Hepatocyte (in vitro differentiated cells): ENCODE data around the gene EML4. TPM values are rescaled to one million over a fixed set of nuclear protein-coding genes. Genes with fewer than 3 reads are reported as not detected.

Experiments
- DNase-seq: peaks from one replicate; pipeline ENCODE4 v3.0.0-alpha.2; 2016; ENCODE audit warnings: low spot score
- H2AFZ ChIP-seq: fragments of 200-600 bp; sonication (generic); 2 replicates; pipeline ENCODE4 v1.6.0; 2016; ENCODE audit warnings: antibody characterized with exemption, mild to moderate bottlenecking
- H3K27ac ChIP-seq: fragments of 200-600 bp; sonication (generic); 2 replicates; pipeline ENCODE4 v1.5.1; 2016; ENCODE audit warnings: mild to moderate bottlenecking
- H3K27me3 ChIP-seq: fragments of 200-600 bp; sonication (generic); 2 replicates; pipeline ENCODE4 v1.6.1; 2016
- H3K36me3 ChIP-seq: fragments of 200-600 bp; sonication (generic); replicated peaks from 2 replicates; pipeline ENCODE4 v1.5.1; 2016; ENCODE audit warnings: low read depth; ENCODE audit not compliant: insufficient read depth
- H3K4me1 ChIP-seq: fragments of 200-600 bp; sonication (generic); 2 replicates; pipeline ENCODE4 v1.5.1; 2016; ENCODE audit warnings: mild to moderate bottlenecking, moderate library complexity; ENCODE audit not compliant: insufficient read depth
- H3K4me2 ChIP-seq: fragments of 200-600 bp; sonication (generic); 2 replicates; pipeline ENCODE4 v1.6.0; 2016
- H3K4me3 ChIP-seq: fragments of 200-600 bp; sonication (generic); 2 replicates; pipeline ENCODE4 v1.5.1; 2016; ENCODE audit warnings: mild to moderate bottlenecking
- H3K79me2 ChIP-seq: fragments of 200-600 bp; sonication (generic); 2 replicates; pipeline ENCODE4 v1.6.0; 2017; ENCODE audit warnings: mild to moderate bottlenecking
- H3K9me2 ChIP-seq: fragments of 200-600 bp; sonication (generic); replicated peaks from 2 replicates; pipeline ENCODE4 v1.6.0; 2017; ENCODE audit warnings: mild to moderate bottlenecking; ENCODE audit not compliant: insufficient read depth
- H3K9me3 ChIP-seq: fragments of 200-600 bp; sonication (generic); 2 replicates; pipeline ENCODE4 v1.5.1; 2016; ENCODE audit warnings: low read depth, mild to moderate bottlenecking
- H4K20me1 ChIP-seq: fragments of 200-600 bp; sonication (generic); 2 replicates; pipeline ENCODE4 v1.6.0; 2016; ENCODE audit warnings: mild to moderate bottlenecking; ENCODE audit not compliant: insufficient read depth, poor library complexity, severe bottlenecking
- EZH2 ChIP-seq: fragments of 200-600 bp; sonication (generic); IDR thresholded peaks from 2 replicates; pipeline ENCODE4 v1.6.1; 2016; ENCODE audit warnings: antibody characterized with exemption, mild to moderate bottlenecking, borderline replicate concordance
- EZH2phosphoT487 ChIP-seq: fragments of 200-600 bp; sonication (generic); IDR thresholded peaks from one replicate; pipeline ENCODE4 v1.6.1; 2018; ENCODE audit warnings: antibody characterized with exemption, mild to moderate bottlenecking, low read depth, moderate library complexity; ENCODE audit not compliant: unreplicated experiment, severe bottlenecking
- WGBS: methylation state at CpG from one replicate; pipeline ENCODE4 v1.1.6; 2016; ENCODE audit warnings: low lambda C conversion rate; ENCODE audit errors: missing lambda C conversion rate; 5-methylcytosine and 5-hydroxymethylcytosine counted together
- polyA plus RNA-seq: library from polyadenylated mRNA; unstranded; fragments of >200 nt; fragmentation: Nextera tagmentation; extraction: Ambion mirVana; gene quantifications from 2 replicates; pipeline ENCODE4 v1.2.1, GENCODE V29; 2016
- total RNA-seq: library from RNA; depleted of rRNA; stranded (reverse); fragments of >200 nt; gene quantifications from 2 replicates; pipeline ENCODE4 v1.2.3, GENCODE V29; 2014
- TF ChIP-seq, protein P1 (sequence below): fragments of 200-600 bp; sonication (generic); IDR thresholded peaks from 2 replicates; pipeline ENCODE4 v1.5.1; 2016; ENCODE audit warnings: antibody characterized with exemption, mild to moderate bottlenecking; ENCODE audit not compliant: poor library complexity

The EML4 gene
- total and polyA plus RNA-seq, 2 experiments from 2014 or later, result 49.9 to 86.8 TPM

DNA sequence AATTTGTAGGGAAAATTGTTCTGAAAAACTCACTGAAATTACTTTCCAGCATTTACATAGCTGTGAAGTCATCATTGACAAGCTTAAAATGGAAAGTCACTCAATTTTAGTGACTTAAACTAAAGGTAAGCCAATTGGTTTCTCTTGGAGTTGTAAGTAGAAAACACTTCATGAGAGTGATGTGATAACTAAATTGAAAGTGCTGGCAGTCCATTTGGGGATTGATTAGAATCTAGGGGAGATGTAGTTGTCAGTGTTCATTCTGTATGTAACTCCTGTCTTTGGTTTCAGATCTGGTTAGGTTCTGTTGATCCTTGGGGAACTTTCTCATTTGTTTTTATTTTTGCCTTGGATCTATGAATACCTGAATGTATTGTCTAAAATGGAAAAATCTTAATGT, 138.0 kb downstream of the EML4 start:
- Histone ChIP-seq H3K4me3 (no peak overlapping the region), H2AFZ (no peak overlapping the region), H3K27me3 (no peaks in the 10 kb centered on the region), H3K4me1 (no peaks in the 10 kb centered on the region), H3K9me2 (no peaks in the 10 kb centered on the region), H3K36me3 (no peaks in the 10 kb centered on the region), H3K79me2 (no peaks in the 10 kb centered on the region), H3K9me3 (no peaks in the 10 kb centered on the region), H3K4me2 (no peak overlapping the region), H3K27ac (no peak overlapping the region), H4K20me1 (no peaks in the 10 kb centered on the region)
- DNase-seq, result no peak
- no peak for TF ChIP-seq EZH2
- TF ChIP-seq, protein P1, sequence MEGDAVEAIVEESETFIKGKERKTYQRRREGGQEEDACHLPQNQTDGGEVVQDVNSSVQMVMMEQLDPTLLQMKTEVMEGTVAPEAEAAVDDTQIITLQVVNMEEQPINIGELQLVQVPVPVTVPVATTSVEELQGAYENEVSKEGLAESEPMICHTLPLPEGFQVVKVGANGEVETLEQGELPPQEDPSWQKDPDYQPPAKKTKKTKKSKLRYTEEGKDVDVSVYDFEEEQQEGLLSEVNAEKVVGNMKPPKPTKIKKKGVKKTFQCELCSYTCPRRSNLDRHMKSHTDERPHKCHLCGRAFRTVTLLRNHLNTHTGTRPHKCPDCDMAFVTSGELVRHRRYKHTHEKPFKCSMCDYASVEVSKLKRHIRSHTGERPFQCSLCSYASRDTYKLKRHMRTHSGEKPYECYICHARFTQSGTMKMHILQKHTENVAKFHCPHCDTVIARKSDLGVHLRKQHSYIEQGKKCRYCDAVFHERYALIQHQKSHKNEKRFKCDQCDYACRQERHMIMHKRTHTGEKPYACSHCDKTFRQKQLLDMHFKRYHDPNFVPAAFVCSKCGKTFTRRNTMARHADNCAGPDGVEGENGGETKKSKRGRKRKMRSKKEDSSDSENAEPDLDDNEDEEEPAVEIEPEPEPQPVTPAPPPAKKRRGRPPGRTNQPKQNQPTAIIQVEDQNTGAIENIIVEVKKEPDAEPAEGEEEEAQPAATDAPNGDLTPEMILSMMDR, result no peak
- no peak for TF ChIP-seq EZH2phosphoT487

DNA sequence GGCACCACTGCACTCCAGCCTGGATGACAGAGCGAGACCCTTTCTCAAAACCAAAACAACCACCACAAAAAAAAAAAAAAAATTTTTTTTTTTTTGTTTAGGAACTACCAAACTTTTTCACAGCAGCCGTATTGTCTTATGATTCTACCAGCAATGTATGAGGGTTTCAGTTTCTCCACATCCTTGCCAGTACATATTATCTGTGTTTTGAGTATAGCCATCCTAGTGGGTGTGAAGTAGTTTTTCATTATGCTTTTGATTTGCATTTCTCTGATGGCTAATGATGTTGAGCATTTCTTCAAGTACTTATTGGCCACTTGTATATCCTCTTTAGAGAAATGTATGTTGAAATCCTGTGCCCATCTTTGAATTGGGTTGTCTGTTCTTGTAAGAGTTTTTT, 140.2 kb downstream of the EML4 start:
- Histone ChIP-seq H3K4me3 (no peak overlapping the region), H3K9me3 (no peaks in the 10 kb centered on the region), H3K27me3 (no peaks in the 10 kb centered on the region), H3K79me2 (no peaks in the 10 kb centered on the region), H2AFZ (no peak overlapping the region), H3K4me2 (no peak overlapping the region), H4K20me1 (no peaks in the 10 kb centered on the region), H3K36me3 (no peaks in the 10 kb centered on the region), H3K9me2 (no peaks in the 10 kb centered on the region), H3K27ac (no peak overlapping the region), H3K4me1 (no peaks in the 10 kb centered on the region)
- WGBS, result 100% methylated on average over 2 of the region's 2 CpGs
- DNase-seq, result no peak
- TF ChIP-seq EZH2phosphoT487, result no peak
- TF ChIP-seq EZH2, result no peak
- TF ChIP-seq, protein P1, result no peak

DNA sequence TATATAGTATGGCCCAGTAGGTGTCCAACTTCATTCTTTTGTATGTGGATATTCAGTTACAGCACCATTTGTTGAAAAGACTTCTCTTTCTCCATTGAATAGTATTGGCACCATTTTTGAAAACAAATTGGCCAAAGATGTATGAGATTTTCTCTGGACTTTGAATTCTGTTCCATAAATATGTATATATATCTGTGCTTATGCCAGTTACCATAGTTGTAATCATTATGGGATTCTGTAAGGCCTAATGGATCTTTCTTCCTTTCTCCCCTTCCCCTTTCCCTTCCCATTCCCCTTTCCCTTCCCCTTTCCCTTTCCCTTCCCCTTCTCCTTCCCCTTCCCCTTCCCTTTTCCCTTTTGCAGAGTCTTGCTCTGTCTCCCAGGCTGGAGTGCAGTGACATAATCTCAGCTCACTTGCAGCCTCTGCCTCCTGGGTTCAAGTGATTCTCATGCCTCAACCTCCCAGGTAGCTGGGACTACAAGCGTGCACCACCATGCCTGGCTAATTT, 140.9 kb downstream of the EML4 start:
- no peak overlapping the region for H2AFZ ChIP-seq
- H3K9me3 ChIP-seq, result no peaks in the 10 kb centered on the region
- TF ChIP-seq, protein P1, result no peak
- TF ChIP-seq EZH2 (no peak), EZH2phosphoT487 (no peak)
- H3K27me3 ChIP-seq, result no peaks in the 10 kb centered on the region
- no peak overlapping the region for H3K4me3 ChIP-seq
- no peak for DNase-seq
- WGBS, result 79% methylated on average over 1 of the region's 1 CpG
- H3K4me2 ChIP-seq, result no peak overlapping the region
- no peaks in the 10 kb centered on the region for H3K36me3 ChIP-seq
- H3K79me2 ChIP-seq, result no peaks in the 10 kb centered on the region
- no peaks in the 10 kb centered on the region for H3K9me2 ChIP-seq
- H3K27ac ChIP-seq, result no peak overlapping the region
- no peaks in the 10 kb centered on the region for H3K4me1 ChIP-seq
- no peaks in the 10 kb centered on the region for H4K20me1 ChIP-seq

DNA sequence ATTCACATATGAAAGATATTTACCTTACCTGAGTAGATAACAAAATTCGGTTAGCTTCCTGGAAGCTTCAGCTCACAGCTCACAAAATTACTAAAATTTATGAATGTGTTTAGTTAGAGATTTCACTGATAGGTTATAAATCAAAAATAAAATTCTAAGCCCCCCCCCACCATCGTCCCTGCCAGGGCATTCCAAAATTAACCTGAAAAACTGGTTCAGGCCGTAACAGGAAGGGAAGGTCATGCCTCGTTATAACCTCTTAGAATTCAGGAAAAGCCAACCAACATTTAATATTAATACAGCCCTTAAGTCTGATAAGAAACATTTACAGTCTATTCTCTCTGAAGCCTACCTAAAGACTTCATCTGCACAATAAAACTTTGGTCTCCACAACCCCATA, 143.0 kb downstream of the EML4 start:
- Histone ChIP-seq H3K36me3 (no peaks in the 10 kb centered on the region), H3K4me2 (no peak overlapping the region), H3K4me1 (no peaks in the 10 kb centered on the region), H4K20me1 (no peaks in the 10 kb centered on the region), H3K27ac (no peak overlapping the region), H2AFZ (no peak overlapping the region), H3K79me2 (no peaks in the 10 kb centered on the region), H3K9me3 (no peaks in the 10 kb centered on the region), H3K4me3 (no peak overlapping the region), H3K9me2 (no peaks in the 10 kb centered on the region), H3K27me3 (no peaks in the 10 kb centered on the region)
- 82% methylated on average over 4 of the region's 4 CpGs for WGBS
- DNase-seq, result no peak
- TF ChIP-seq, protein P1, result no peak
- TF ChIP-seq EZH2, result no peak
- TF ChIP-seq EZH2phosphoT487, result no peak
